GM19397 (cell line): ENCODE results near the gene CMAS.

Experiments
- ATAC-seq: cut with Tn5 transposase; IDR thresholded peaks from one replicate; pipeline ENCODE4 v1.9.1; 2021; ENCODE audit warnings: mild to moderate bottlenecking, moderate library complexity; ENCODE audit not compliant: unreplicated experiment

Gene CMAS

GRCh38 chr12:22105542-22105941 is 59.5 kb downstream of the CMAS start:
- ATAC-seq, result no peak

DNA sequence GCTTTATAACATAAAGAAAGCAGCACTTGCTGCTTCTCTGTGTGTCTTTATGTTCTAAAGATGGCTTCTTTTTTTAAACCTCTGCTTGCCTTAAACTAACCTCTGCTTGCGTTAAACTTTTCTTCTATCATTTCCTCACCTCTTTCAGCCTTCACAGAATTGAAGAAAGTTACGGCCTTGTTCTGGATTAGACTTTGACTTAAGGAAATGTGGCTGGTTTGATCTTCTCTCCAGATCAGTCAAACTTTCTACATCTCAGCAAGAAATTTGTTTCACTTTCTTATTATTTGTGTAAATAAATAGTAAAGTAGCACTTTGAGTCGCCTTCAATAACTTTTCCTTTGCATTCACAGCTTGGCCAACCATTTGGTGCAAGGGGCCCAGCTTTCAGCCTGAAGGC is 64.2 kb downstream of the CMAS start:
- ATAC-seq, result no peak
